Aorta (tissue), 5 donors: ENCODE results near the gene LRRC1. TPM values are rescaled to one million over a fixed set of nuclear protein-coding genes. Genes with fewer than 3 reads are reported as not detected.

Experiments used
- ATAC-seq: fragments of 200-7000 bp; cut with Tn5 transposase; one replicate; pipeline ENCODE4 v1.9.1; 2022; ENCODE audit warnings: moderate library complexity; ENCODE audit not compliant: low FRiP score
- DNase-seq, 2 donors: peaks; one replicate each; pipeline ENCODE4 v3.0.0-alpha.2; 2020
- H3K27ac ChIP-seq, 2 donors: one replicate each; pipeline ENCODE4 v1.5.1; 2013; ENCODE audit warnings: low read length in 2 of 2, mild to moderate bottlenecking in 2 of 2, moderate library complexity in 2 of 2, control low read depth in 1 of 2, inconsistent platforms in 1 of 2, low read depth in 1 of 2
- H3K27me3 ChIP-seq, 2 donors: one replicate each; pipeline ENCODE4 v1.6.1; 2013; ENCODE audit warnings: control low read depth in 1 of 2, low read length in 1 of 2, mild to moderate bottlenecking in 1 of 2, moderate library complexity in 1 of 2; ENCODE audit not compliant: insufficient read depth in 2 of 2, control insufficient read depth in 1 of 2
- H3K36me3 ChIP-seq, 2 donors: one replicate each; pipeline ENCODE4 v1.6.1; 2013; ENCODE audit warnings: control low read depth in 1 of 2, low read length in 1 of 2, mild to moderate bottlenecking in 1 of 2; ENCODE audit not compliant: insufficient read depth in 2 of 2, control insufficient read depth in 1 of 2
- H3K4me1 ChIP-seq, 2 donors: one replicate each; pipeline ENCODE4 v1.6.1; 2013; ENCODE audit warnings: low read length in 2 of 2, control low read depth in 1 of 2, mild to moderate bottlenecking in 1 of 2, moderate library complexity in 1 of 2; ENCODE audit not compliant: insufficient read depth in 2 of 2, control insufficient read depth in 1 of 2
- H3K4me3 ChIP-seq, 2 donors: one replicate each; pipeline ENCODE4 v1.5.1; 2013; ENCODE audit warnings: low read length in 2 of 2, control low read depth in 1 of 2, mild to moderate bottlenecking in 1 of 2
- H3K9me3 ChIP-seq: one replicate; pipeline ENCODE4 v1.6.1; 2013; ENCODE audit warnings: mild to moderate bottlenecking, low read length; ENCODE audit not compliant: control insufficient read depth
- WGBS, 2 donors: extraction: QIAGEN DNeasy Blood & Tissue Kit; methylation state at CpG; one replicate each; pipeline ENCODE4 v1.1.7; 2013; 5-methylcytosine and 5-hydroxymethylcytosine counted together
- intact Hi-C, 2 donors: fragments of 100-400 bp; cut with DNase I; formaldehyde crosslinking; loops; one replicate each; pipeline versions ENCODE4 v1.14.2 to v1.15.0; 2022
- polyA plus RNA-seq, 2 donors: library from polyadenylated mRNA; stranded (reverse); fragments of 200-250 nt; gene quantifications; one replicate each; pipeline ENCODE4 v1.2.3, GENCODE V29; 2013
- total RNA-seq, 2 donors: library from RNA; stranded (reverse); fragmentation: NEBNext Ultra II Directional; extraction: Animal tissue kit (Norgen Biotek cat#: 25700); gene quantifications; one replicate each; pipeline ENCODE4 v1.2.1, GENCODE V29; 2021
- donor health status: healthy with polysubstance abuse.
- donor health status: Bipolar disorder and iron deficiency.
- donor health status: DM: no; HTN: no; CAD: no.
- donor health status: DM: no; HTN: no; CAD: no.
- donor health status: DM: yes; HTN: yes; CAD: no.

LRRC1 gene
- total and polyA plus RNA-seq, 4 donors = 5.5 to 25.4 (median 15.8) TPM

DNA sequence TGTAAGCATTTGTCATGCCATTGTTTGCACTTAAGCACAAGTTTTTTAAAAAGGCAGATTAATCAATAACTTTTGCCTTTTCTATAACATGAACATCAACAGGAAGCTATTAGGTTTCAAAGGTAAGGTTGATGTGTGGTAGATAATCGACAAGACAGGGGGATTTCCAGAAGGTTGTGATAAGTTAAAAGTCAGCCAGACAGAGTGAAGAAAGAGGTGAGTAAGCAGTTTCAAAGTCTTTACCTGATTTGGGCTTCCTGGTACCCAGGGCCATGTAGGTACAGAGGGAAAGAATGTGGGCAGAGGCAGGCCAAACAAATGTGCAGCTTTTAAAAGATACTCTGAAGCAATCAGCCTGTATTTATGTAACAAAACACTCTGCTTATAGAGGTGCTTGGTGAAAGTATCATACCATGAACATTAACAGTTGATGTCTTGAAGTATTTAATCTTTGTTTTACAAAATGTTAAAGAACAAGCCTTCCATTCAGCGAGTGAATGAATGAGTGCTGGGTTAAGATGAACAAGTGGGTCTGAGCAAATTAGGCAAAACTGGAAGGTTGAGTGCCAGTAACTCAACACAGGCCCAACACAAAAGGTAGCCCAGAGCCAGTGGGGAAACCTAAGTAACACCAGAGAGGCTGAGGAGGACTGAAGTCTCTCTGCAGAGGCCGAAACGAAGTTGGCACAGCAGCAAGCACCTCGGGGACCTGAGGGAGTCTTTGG lies 60.2 kb downstream of the LRRC1 start:
- 67 to 80% methylated on average over 5 of the region's 5 CpGs for WGBS, 2 donors
- H3K27me3 ChIP-seq = no peaks in the 10 kb centered on the region
- no peak overlapping the region for H3K27ac ChIP-seq
- no peaks in the 10 kb centered on the region for H3K9me3 ChIP-seq
- intact Hi-C loops = no loop called here
- H3K36me3 ChIP-seq = no peaks in the 10 kb centered on the region
- no peak for DNase-seq
- no peak overlapping the region for H3K4me3 ChIP-seq
- H3K4me1 ChIP-seq = peaks cover 0 to 6% of the 10 kb centered on the region in 2 donors
- ATAC-seq = no peak

DNA sequence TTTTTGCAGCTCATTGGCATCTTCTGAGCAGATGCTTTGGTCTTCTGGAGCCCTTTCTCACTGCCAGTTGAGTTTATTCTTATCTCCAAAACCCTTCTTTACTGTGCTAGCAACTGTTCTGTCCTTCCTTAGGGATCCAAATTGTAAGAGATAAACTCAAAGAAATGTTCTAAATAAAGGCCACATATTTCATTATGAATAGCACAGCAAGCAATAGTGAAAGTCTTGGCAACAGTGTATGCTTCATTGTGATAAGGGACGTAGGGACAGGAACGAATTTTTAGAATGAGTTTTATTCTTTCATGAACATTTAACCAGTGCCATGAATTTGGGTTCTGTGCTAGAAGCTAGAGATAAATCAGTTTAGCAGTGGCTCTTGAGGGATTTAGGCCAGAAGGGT lies 61.1 kb downstream of the LRRC1 start:
- WGBS, 2 donors = 4 to 6% methylated on average over 2 of the region's 2 CpGs
- Histone ChIP-seq H3K4me3 (no peak overlapping the region), H3K27ac (no peak overlapping the region), H3K36me3 (no peaks in the 10 kb centered on the region), H3K4me1 (peaks cover 0 to 6% of the 10 kb centered on the region in 2 donors), H3K27me3 (no peaks in the 10 kb centered on the region), H3K9me3 (no peaks in the 10 kb centered on the region)
- no peak for DNase-seq
- intact Hi-C loops = no loop called here
- no peak for ATAC-seq

DNA sequence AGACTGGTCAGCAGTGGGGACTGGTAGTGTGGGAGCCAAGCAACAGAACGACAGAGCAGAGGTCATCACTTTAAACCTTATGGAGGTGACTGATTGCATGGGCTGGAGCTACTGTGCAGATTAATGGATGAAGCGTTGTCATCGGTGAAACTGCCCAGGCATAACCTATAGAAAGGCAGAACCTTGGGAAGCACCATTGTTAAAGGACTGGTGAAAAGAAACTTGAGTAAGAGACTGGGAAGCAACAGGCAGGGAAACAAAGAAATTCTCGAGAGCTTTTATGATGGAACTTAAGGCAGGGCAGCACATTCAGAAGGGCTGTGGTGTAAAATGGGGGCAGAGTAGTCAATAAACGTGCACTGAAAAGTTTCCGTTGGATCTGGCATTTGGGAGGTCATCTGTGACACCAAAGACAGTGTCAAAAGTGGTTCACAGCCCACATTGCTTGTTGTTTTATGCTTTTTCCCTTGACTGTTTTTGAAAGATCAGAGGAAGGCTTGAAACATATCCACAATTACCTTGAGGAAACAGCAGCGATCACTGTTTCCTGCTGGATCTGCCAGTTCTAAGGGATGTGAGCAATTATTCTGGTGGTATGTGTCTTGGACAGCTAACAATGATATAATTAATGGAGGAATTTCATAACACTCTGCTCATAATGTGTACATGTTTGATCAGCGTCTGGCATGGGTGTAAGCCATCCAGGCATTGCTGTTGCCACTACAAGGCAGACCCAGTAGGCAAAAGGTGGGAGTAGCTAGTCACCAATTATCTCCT lies 62.7 kb downstream of the LRRC1 start:
- ATAC-seq (peak; percentile 34), DNase-seq (no peak)
- intact Hi-C loops = no loop called here
- Histone ChIP-seq H3K27ac (no peak overlapping the region), H3K27me3 (no peaks in the 10 kb centered on the region), H3K36me3 (no peaks in the 10 kb centered on the region), H3K4me1 (peaks cover 5 to 8% of the 10 kb centered on the region in 2 donors), H3K4me3 (no peak overlapping the region), H3K9me3 (no peaks in the 10 kb centered on the region)
- 74 to 82% methylated on average over 8 of the region's 8 CpGs for WGBS, 2 donors

DNA sequence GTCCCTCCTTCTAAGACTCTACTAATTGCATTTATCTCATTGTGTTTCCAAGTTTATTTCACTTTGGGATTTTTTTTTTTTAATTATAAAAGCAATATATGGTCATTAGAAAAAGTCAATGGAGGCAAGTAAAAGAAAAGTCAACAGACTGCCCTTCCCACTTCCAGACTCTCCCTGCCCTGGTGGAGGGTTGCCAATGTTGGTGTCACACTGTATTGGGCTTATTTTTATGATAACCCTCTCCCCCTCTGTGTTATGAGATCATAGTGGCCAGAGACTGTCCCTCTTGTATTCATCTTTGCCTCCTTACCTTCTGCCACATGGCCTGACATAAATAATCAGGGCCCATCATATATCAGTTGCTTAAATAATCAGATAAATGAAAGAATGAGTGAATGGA lies 63.4 kb downstream of the LRRC1 start:
- H3K4me3 ChIP-seq = no peak overlapping the region
- peaks cover 5 to 10% of the 10 kb centered on the region in 2 donors for H3K4me1 ChIP-seq
- DNase-seq (no peak), ATAC-seq (no peak)
- intact Hi-C loops = no loop called here
- H3K36me3 ChIP-seq = no peaks in the 10 kb centered on the region
- H3K27ac ChIP-seq = no peak overlapping the region
- H3K27me3 ChIP-seq = no peaks in the 10 kb centered on the region
- no peaks in the 10 kb centered on the region for H3K9me3 ChIP-seq

DNA sequence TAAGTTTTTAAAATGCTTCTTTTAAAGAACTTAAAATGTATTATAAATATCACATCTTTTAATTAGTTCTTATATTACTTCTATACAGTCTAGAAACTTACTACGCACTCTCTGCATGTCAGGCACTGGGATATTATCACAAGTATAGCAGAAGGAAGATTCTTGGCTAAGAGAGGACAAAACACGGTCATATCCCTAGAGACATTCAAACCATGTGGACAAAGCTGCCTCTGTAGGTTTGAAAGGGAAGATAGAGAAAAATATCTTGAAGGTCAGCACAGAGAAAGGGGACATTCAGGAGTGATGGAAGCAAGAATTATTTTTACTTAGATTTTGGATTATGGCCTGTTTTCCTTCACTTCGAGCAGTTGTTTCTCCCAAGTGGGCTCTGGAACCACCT lies 64.1 kb downstream of the LRRC1 start:
- intact Hi-C loops = no loop called here
- no peak for ATAC-seq
- Histone ChIP-seq H3K4me1 (peaks cover 5 to 10% of the 10 kb centered on the region in 2 donors), H3K9me3 (no peaks in the 10 kb centered on the region), H3K36me3 (no peaks in the 10 kb centered on the region), H3K4me3 (no peak overlapping the region), H3K27me3 (no peaks in the 10 kb centered on the region), H3K27ac (no peak overlapping the region)
- 21 to 33% methylated on average over 3 of the region's 3 CpGs for WGBS, 2 donors
- DNase-seq = no peak

DNA sequence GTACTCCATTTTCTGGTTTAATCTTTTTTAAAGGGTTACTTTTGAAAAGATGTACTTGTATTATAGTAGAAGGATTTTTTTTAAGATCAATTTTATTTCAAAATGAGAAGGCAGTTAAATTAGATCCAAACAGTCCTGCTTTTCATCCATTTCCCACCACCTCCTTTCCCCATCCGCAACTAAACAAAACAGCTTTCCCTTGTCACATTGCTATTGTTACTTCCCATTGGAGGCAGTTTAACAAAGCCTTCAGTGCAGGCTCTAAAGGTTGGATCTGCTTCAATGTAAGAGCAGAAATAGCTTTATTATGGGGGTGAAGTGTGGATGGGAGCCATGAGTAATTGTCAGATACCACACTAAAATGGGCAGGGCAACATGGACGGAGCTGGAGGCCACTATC lies 65.7 kb downstream of the LRRC1 start:
- Histone ChIP-seq H3K27ac (no peak overlapping the region), H3K36me3 (no peaks in the 10 kb centered on the region), H3K9me3 (no peaks in the 10 kb centered on the region), H3K27me3 (no peaks in the 10 kb centered on the region), H3K4me1 (peaks cover 7 to 8% of the 10 kb centered on the region in 2 donors), H3K4me3 (no peak overlapping the region)
- intact Hi-C loops = no loop called here
- no peak for DNase-seq
- WGBS, 2 donors = 92 to 94% methylated on average over 2 of the region's 2 CpGs
- no peak for ATAC-seq

DNA sequence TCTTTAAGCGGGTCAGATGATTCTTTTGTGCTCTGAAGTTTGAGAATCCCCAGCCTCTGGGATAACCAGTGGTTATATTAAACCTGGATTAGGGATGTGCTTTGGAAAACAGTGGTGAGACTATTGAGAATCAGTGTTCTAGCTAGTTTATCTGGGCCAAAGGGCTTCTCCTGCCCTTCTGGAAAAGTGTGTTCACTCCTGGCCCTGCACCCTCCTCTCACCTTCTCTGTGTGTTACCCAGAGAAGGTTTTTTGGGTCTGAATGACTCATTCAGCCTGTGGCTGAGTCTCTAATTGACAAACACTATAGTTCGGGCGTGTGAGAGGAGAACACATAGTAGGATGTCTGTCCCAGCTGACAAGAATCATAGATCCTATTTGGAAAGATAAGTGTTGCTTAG lies 66.7 kb downstream of the LRRC1 start:
- ATAC-seq (no peak), DNase-seq (no peak)
- intact Hi-C loops = no loop called here
- H3K9me3 ChIP-seq = no peaks in the 10 kb centered on the region
- no peak overlapping the region for H3K27ac ChIP-seq
- no peak overlapping the region for H3K4me3 ChIP-seq
- H3K4me1 ChIP-seq = peaks cover 4 to 9% of the 10 kb centered on the region in 2 donors
- WGBS, 2 donors = 77 to 81% methylated on average over 3 of the region's 3 CpGs
- no peaks in the 10 kb centered on the region for H3K27me3 ChIP-seq
- no peaks in the 10 kb centered on the region for H3K36me3 ChIP-seq

DNA sequence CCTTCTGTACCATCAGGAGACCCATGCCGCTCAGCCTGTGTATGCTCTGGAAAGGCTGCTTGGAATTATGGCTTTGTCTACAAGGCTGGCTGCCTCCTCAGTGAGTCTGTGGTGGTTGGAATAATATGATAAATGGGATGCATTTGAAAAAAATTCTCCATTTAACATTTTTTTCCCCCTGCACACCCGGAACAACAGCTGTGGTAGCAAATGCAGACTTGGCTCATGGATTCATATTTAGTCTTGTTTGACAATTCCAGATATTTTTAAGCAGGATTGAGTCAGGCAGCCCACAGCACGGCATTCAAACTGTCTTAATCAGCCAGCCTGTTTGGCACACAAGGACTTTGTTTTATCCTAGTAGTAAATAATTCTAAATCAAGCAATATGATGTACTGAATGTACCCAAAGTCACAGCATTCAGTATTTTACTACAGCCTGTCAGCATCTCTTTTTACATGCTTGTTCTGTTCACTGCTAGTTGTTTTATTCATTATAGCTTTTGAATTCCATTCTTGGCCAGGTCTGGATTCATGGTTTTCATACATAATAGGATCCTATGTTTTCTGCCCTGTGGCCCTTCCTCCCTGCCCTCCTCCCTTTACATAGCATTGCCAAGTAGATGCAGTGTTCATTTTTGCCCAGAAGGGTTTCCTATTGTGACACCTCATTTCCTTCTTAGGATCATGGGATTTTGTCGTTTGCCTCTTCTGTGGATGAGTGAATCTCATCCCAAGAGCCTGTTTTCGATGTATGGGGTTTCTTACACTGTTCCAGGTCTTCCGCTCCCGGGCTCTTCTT lies 68.1 kb downstream of the LRRC1 start:
- intact Hi-C loops = no loop called here
- H3K4me3 ChIP-seq = no peak overlapping the region
- no peaks in the 10 kb centered on the region for H3K9me3 ChIP-seq
- peak; percentile 41 for ATAC-seq
- H3K27ac ChIP-seq = peak overlapping the region; percentile 50 to 60
- no peaks in the 10 kb centered on the region for H3K36me3 ChIP-seq
- DNase-seq = no peak
- WGBS, 2 donors = 44 to 47% methylated on average over 7 of the region's 7 CpGs
- H3K4me1 ChIP-seq = peaks cover 4 to 9% of the 10 kb centered on the region in 2 donors
- H3K27me3 ChIP-seq = no peaks in the 10 kb centered on the region
